Naive thymus-derived CD4-positive, alpha-beta T cell (primary cell): ENCODE results near the gene VASP. TPM values are rescaled to one million over a fixed set of nuclear protein-coding genes. Genes with fewer than 3 reads are reported as not detected.
A peak's percentile ranks its signal among the peaks of the same experiment; 100 is the strongest.

Source experiments
- ATAC-seq: fragments of 150-1000 bp; cut with Tn5 transposase; 2 replicates; pipeline ENCODE4 v1.10.0; 2021; ENCODE audit warnings: mild to moderate bottlenecking, moderate library complexity
- CTCF ChIA-PET: fragments of 350-600 bp; sonication (Branson Sonifier 250); formaldehyde crosslinking; loops from one replicate; lab custom pipeline; 2021; ENCODE audit warnings: antibody characterized with exemption; lab: Charles Lee
- POLR2A ChIA-PET: fragments of 350-600 bp; sonication (Branson Sonifier 250); formaldehyde crosslinking; loops from one replicate; lab custom pipeline; 2021; ENCODE audit warnings: antibody characterized with exemption, inconsistent platforms; lab: Charles Lee
- DNase-seq, 9 donors: peaks; one replicate each; pipeline versions ENCODE4 v3.0.0 to v3.0.0-alpha.2; 2020 to 2022; ENCODE audit warnings: mixed read lengths in 1 of 9
- H3K27ac ChIP-seq: one replicate; pipeline ENCODE4 v1.7.0; 2013; ENCODE audit warnings: mild to moderate bottlenecking, low read depth, low read length, moderate library complexity
- H3K27me3 ChIP-seq, 2 donors: one replicate each; pipeline ENCODE4 v1.7.0; 2013; ENCODE audit warnings: low read length in 2 of 2, mild to moderate bottlenecking in 2 of 2, moderate library complexity in 2 of 2; ENCODE audit not compliant: control insufficient read depth in 2 of 2, insufficient read depth in 2 of 2
- H3K36me3 ChIP-seq, 3 experiments: 1 replicate in 2 of 3; 2 replicates in 1 of 3; pipeline ENCODE4 v1.7.0; 2013; ENCODE audit warnings: low read length in 3 of 3, mild to moderate bottlenecking in 3 of 3, moderate library complexity in 1 of 3; ENCODE audit not compliant: insufficient read depth in 3 of 3, control insufficient read depth in 2 of 3
- H3K4me1 ChIP-seq, 2 donors: one replicate each; pipeline ENCODE4 v1.7.0; 2013; ENCODE audit warnings: low read length in 2 of 2, mild to moderate bottlenecking in 2 of 2, moderate library complexity in 1 of 2; ENCODE audit not compliant: control insufficient read depth in 2 of 2, insufficient read depth in 2 of 2
- H3K4me3 ChIP-seq: 2 replicates; pipeline ENCODE4 v1.7.0; 2013; ENCODE audit warnings: mild to moderate bottlenecking, low read length
- H3K9me3 ChIP-seq, 3 experiments: 1 replicate in 2 of 3; 2 replicates in 1 of 3; pipeline ENCODE4 v1.7.0; 2013; ENCODE audit warnings: low read length in 3 of 3; ENCODE audit not compliant: control insufficient read depth in 2 of 3
- H3K27ac Mint-ChIP-seq, 9 donors: one replicate each; pipeline ENCODE4 v1.8.0; 2020 to 2022; ENCODE audit warnings: mixed read lengths in 9 of 9, mild to moderate bottlenecking in 8 of 9, moderate library complexity in 5 of 9, inconsistent platforms in 2 of 9
- H3K27me3 Mint-ChIP-seq, 5 donors: one replicate each; pipeline ENCODE4 v1.8.0; 2021 to 2022; ENCODE audit warnings: mixed read lengths in 5 of 5, mild to moderate bottlenecking in 1 of 5
- H3K36me3 Mint-ChIP-seq, 5 donors: one replicate each; pipeline ENCODE4 v1.8.0; 2020 to 2022; ENCODE audit warnings: mixed read lengths in 5 of 5, mild to moderate bottlenecking in 3 of 5, inconsistent platforms in 1 of 5
- H3K4me1 Mint-ChIP-seq, 7 donors: one replicate each; pipeline ENCODE4 v1.8.0; 2020 to 2022; ENCODE audit warnings: mixed read lengths in 7 of 7, mild to moderate bottlenecking in 3 of 7, inconsistent platforms in 1 of 7
- H3K4me3 Mint-ChIP-seq, 10 donors: one replicate each; pipeline ENCODE4 v1.8.0; 2020 to 2022; ENCODE audit warnings: mild to moderate bottlenecking in 10 of 10, mixed read lengths in 10 of 10, moderate library complexity in 6 of 10, inconsistent platforms in 2 of 10
- H3K9me3 Mint-ChIP-seq, 11 donors: one replicate each; pipeline ENCODE4 v1.8.0; 2020 to 2022; ENCODE audit warnings: mixed read lengths in 11 of 11, mild to moderate bottlenecking in 4 of 11, inconsistent platforms in 1 of 11, moderate library complexity in 1 of 11
- intact Hi-C, 2 donors: fragments of 100-400 bp; cut with micrococcal nuclease; formaldehyde crosslinking; loops; one replicate each; pipeline ENCODE4 v1.15.1; 2023
- polyA plus RNA-seq, 2 donors: library from polyadenylated mRNA; unstranded; fragments of 300-500 nt; fragmentation: Illumina TruSeq; gene quantifications; one replicate each; pipeline ENCODE4 v1.2.3, GENCODE V29; 2021
- total RNA-seq, 6 experiments: library from RNA in 5 of 6; stranded (reverse) in 5 of 6; gene quantifications; 1 replicate in 5 of 6; 2 replicates in 1 of 6; pipeline ENCODE4 v1.2.3 and lab custom pipeline; 2021 to 2026

Gene VASP
- total and polyA plus RNA-seq, 7 experiments from 2014 or later: 27.0 to 206 (median 74.2) TPM

GRCh38 chr19:45542234-45542668, 35.0 kb downstream of the VASP start:
- intact Hi-C loops: no loop called here
- H3K4me3 ChIP-seq: no peak overlapping the region
- CTCF ChIA-PET: no interaction called here
- Mint-ChIP-seq H3K4me3 (no peak overlapping the region), H3K9me3 (peaks cover 0 to 7% (median 0%) of the 10 kb centered on the region in 11 donors), H3K4me1 (peaks cover 0 to 6% (median 0%) of the 10 kb centered on the region in 7 donors), H3K27me3 (no peaks in the 10 kb centered on the region), H3K27ac (no peak overlapping the region), H3K36me3 (peaks cover 0 to 10% (median 0%) of the 10 kb centered on the region in 5 donors)
- no peaks in the 10 kb centered on the region for H3K27me3 ChIP-seq
- H3K27ac ChIP-seq: no peak overlapping the region
- DNase-seq (no peak), ATAC-seq (no peak)
- POLR2A ChIA-PET: no interaction called here
- H3K4me1 ChIP-seq: no peaks in the 10 kb centered on the region
- no peaks in the 10 kb centered on the region for H3K9me3 ChIP-seq
- H3K36me3 ChIP-seq: no peaks in the 10 kb centered on the region

GRCh38 chr19:45547211-45547770, 40.0 kb downstream of the VASP start:
- Histone ChIP-seq H3K36me3 (no peaks in the 10 kb centered on the region), H3K27ac (no peak overlapping the region), H3K4me3 (no peak overlapping the region), H3K9me3 (no peaks in the 10 kb centered on the region), H3K4me1 (no peaks in the 10 kb centered on the region), H3K27me3 (no peaks in the 10 kb centered on the region)
- Mint-ChIP-seq H3K4me1 (peaks cover 0 to 6% (median 0%) of the 10 kb centered on the region in 7 donors), H3K27ac (peak overlapping the region in 1 of 9 donors; percentile 77), H3K36me3 (peaks cover 0 to 9% (median 2%) of the 10 kb centered on the region in 5 donors), H3K4me3 (no peak overlapping the region), H3K27me3 (no peaks in the 10 kb centered on the region), H3K9me3 (peaks cover 0 to 1% (median 0%) of the 10 kb centered on the region in 11 donors)
- CTCF ChIA-PET: no interaction called here
- POLR2A ChIA-PET: no interaction called here
- ATAC-seq (no peak), DNase-seq (no peak)
- intact Hi-C loops: no loop called here

- Histone ChIP-seq H3K27ac (no peak overlapping the region), H3K4me1 (no peaks in the 10 kb centered on the region), H3K27me3 (no peaks in the 10 kb centered on the region), H3K4me3 (no peak overlapping the region), H3K36me3 (peaks cover 0 to 7% (median 0%) of the 10 kb centered on the region in 3 experiments), H3K9me3 (no peaks in the 10 kb centered on the region)
- Mint-ChIP-seq H3K4me3 (no peak overlapping the region), H3K4me1 (peaks cover 0 to 6% (median 0%) of the 10 kb centered on the region in 7 donors), H3K27ac (peak overlapping the region in 1 of 9 donors; percentile 23), H3K36me3 (peaks cover 0 to 13% (median 5%) of the 10 kb centered on the region in 5 donors), H3K27me3 (no peaks in the 10 kb centered on the region), H3K9me3 (peaks cover 0 to 1% (median 0%) of the 10 kb centered on the region in 11 donors)
- POLR2A ChIA-PET: no interaction called here
- DNase-seq (no peak), ATAC-seq (no peak)
- intact Hi-C loops: no loop called here
- CTCF ChIA-PET: no interaction called here
Observed at GRCh38 chr19:45547965-45548609, 40.8 kb downstream of the VASP start.

GRCh38 chr19:45553464-45553863, 46.2 kb downstream of the VASP start:
- peaks cover 0 to 24% (median 0%) of the 10 kb centered on the region in 3 experiments for H3K36me3 ChIP-seq
- DNase-seq (no peak), ATAC-seq (no peak)
- no peak overlapping the region for H3K27ac ChIP-seq
- POLR2A ChIA-PET: no interaction called here
- no peak overlapping the region for H3K4me3 Mint-ChIP-seq
- CTCF ChIA-PET: no interaction called here
- peaks cover 0 to 7% of the 10 kb centered on the region in 2 donors for H3K4me1 ChIP-seq
- no peak overlapping the region for H3K27ac Mint-ChIP-seq
- no peaks in the 10 kb centered on the region for H3K27me3 ChIP-seq
- H3K9me3 ChIP-seq: no peaks in the 10 kb centered on the region
- intact Hi-C loops: no loop called here
- H3K9me3 Mint-ChIP-seq: peaks cover 0 to 1% (median 0%) of the 10 kb centered on the region in 11 donors
- H3K27me3 Mint-ChIP-seq: no peaks in the 10 kb centered on the region
- H3K4me3 ChIP-seq: no peak overlapping the region
- H3K36me3 Mint-ChIP-seq: peaks cover 0 to 15% (median 3%) of the 10 kb centered on the region in 5 donors
- H3K4me1 Mint-ChIP-seq: peaks cover 0 to 10% (median 5%) of the 10 kb centered on the region in 7 donors

GRCh38 chr19:45554481-45554880, 47.2 kb downstream of the VASP start:
- Histone ChIP-seq H3K36me3 (peaks cover 0 to 24% (median 0%) of the 10 kb centered on the region in 3 experiments), H3K9me3 (no peaks in the 10 kb centered on the region), H3K4me1 (peaks cover 0 to 14% of the 10 kb centered on the region in 2 donors), H3K4me3 (no peak overlapping the region), H3K27me3 (no peaks in the 10 kb centered on the region), H3K27ac (no peak overlapping the region)
- DNase-seq: no peak
- H3K9me3 Mint-ChIP-seq: peaks cover 0 to 1% (median 0%) of the 10 kb centered on the region in 11 donors
- H3K4me3 Mint-ChIP-seq: no peak overlapping the region
- CTCF ChIA-PET: no interaction called here
- intact Hi-C loops: no loop called here
- no peak for ATAC-seq
- no peaks in the 10 kb centered on the region for H3K27me3 Mint-ChIP-seq
- peaks cover 6 to 17% (median 12%) of the 10 kb centered on the region in 7 donors for H3K4me1 Mint-ChIP-seq
- H3K27ac Mint-ChIP-seq: no peak overlapping the region
- POLR2A ChIA-PET: no interaction called here
- H3K36me3 Mint-ChIP-seq: peaks cover 0 to 15% (median 3%) of the 10 kb centered on the region in 5 donors

- peaks cover 0 to 14% of the 10 kb centered on the region in 2 donors for H3K4me1 ChIP-seq
- DNase-seq (no peak), ATAC-seq (no peak)
- H3K4me3 ChIP-seq: no peak overlapping the region
- no peak overlapping the region for H3K27ac ChIP-seq
- intact Hi-C loops: no loop called here
- H3K9me3 Mint-ChIP-seq: no peaks in the 10 kb centered on the region
- ChIA-PET POLR2A (interaction anchor here (0.6 kb wide), 1 partner anchor 21 kb away, joined by 3 read pairs; no protein-coding TSS in a partner anchor), CTCF (interaction anchor here (0.6 kb wide), 1 partner anchor 94 kb away, joined by 3 read pairs; no protein-coding TSS in a partner anchor)
- H3K27ac Mint-ChIP-seq: peak overlapping the region in 2 of 9 donors; percentile 17 to 76
- peaks cover 0 to 24% (median 0%) of the 10 kb centered on the region in 3 experiments for H3K36me3 ChIP-seq
- no peaks in the 10 kb centered on the region for H3K9me3 ChIP-seq
- H3K36me3 Mint-ChIP-seq: peaks cover 0 to 7% (median 1%) of the 10 kb centered on the region in 5 donors
- H3K27me3 ChIP-seq: no peaks in the 10 kb centered on the region
- H3K27me3 Mint-ChIP-seq: no peaks in the 10 kb centered on the region
- peaks cover 13 to 35% (median 24%) of the 10 kb centered on the region in 7 donors for H3K4me1 Mint-ChIP-seq
- H3K4me3 Mint-ChIP-seq: peak overlapping the region in 1 of 10 donors; percentile 39
Observed at GRCh38 chr19:45556835-45557234, 49.6 kb downstream of the VASP start.
